HepG2 (cell line): ENCODE data around the gene MEMO1. TPM values are rescaled to one million over a fixed set of nuclear protein-coding genes. Genes with fewer than 3 reads are reported as not detected.

Source experiments
- ELF4 ChIP-seq: sonication (generic); formaldehyde crosslinking; IDR thresholded peaks from 2 replicates; pipeline ENCODE4 v1.5.0; 2020; ENCODE audit warnings: missing genetic modification reagents, mild to moderate bottlenecking, moderate library complexity, borderline replicate concordance
- HNRNPL ChIP-seq: fragments of 200-400 bp; formaldehyde crosslinking; IDR thresholded peaks from 2 replicates; pipeline ENCODE4 v1.6.1; 2017; ENCODE audit warnings: mild to moderate bottlenecking, low read depth, low read length
- KAT2B ChIP-seq: fragments of 150-350 bp; IDR thresholded peaks from 2 replicates; pipeline ENCODE4 v1.6.1; 2014; ENCODE audit warnings: low read depth, low read length, borderline replicate concordance
- PHF5A ChIP-seq: IDR thresholded peaks from one replicate; pipeline ENCODE4 v1.6.1; 2018; ENCODE audit warnings: low read depth, missing genetic modification reagents; ENCODE audit not compliant: unreplicated experiment
- PRMT3 ChIP-seq: sonication (generic); formaldehyde crosslinking; IDR thresholded peaks from 2 replicates; pipeline ENCODE4 v1.8.1; 2022; ENCODE audit warnings: low read depth, mild to moderate bottlenecking, moderate library complexity, missing genetic modification reagents, borderline replicate concordance
- SATB2 ChIP-seq: sonication (generic); formaldehyde crosslinking; IDR thresholded peaks from 2 replicates; pipeline ENCODE4 v1.5.0; 2020; ENCODE audit warnings: missing genetic modification reagents
- SOX13 ChIP-seq, 3 experiments: fragments of 450-650 bp in 1 of 3; sonication (generic) in 1 of 3; formaldehyde crosslinking in 1 of 3; IDR thresholded peaks in 2 of 3; conservative IDR thresholded peaks in 1 of 3; 2 replicates each; pipeline versions ENCODE4 v1.5.0 to v1.6.1; 2016 to 2020; ENCODE audit warnings: antibody characterized with exemption in 1 of 3, mild to moderate bottlenecking in 1 of 3, missing compliant biosample characterization in 1 of 3, missing genetic modification reagents in 1 of 3, moderate library complexity in 1 of 3
- SP1 ChIP-seq, 2 experiments: fragments of 450-650 bp in 1 of 2; sonication (generic) in 1 of 2; formaldehyde crosslinking in 1 of 2; IDR thresholded peaks; 2 replicates each; pipeline versions ENCODE4 v1.4.0 to v1.6.1; 2016 to 2020; ENCODE audit warnings: missing genetic modification reagents in 1 of 2
- SPEN ChIP-seq: sonication (generic); formaldehyde crosslinking; IDR thresholded peaks from 2 replicates; pipeline ENCODE4 v1.5.1; 2020; ENCODE audit warnings: low read depth, mild to moderate bottlenecking, missing genetic modification reagents
- SRSF9 ChIP-seq: fragments of 200-400 bp; formaldehyde crosslinking; IDR thresholded peaks from 2 replicates; pipeline ENCODE4 v1.6.1; 2018; ENCODE audit warnings: borderline replicate concordance, mild to moderate bottlenecking, low read depth, low read length; ENCODE audit not compliant: insufficient read depth, poor library complexity, severe bottlenecking
- ZKSCAN5 ChIP-seq: sonication (generic); formaldehyde crosslinking; IDR thresholded peaks from 2 replicates; pipeline ENCODE4 v1.5.1; 2020; ENCODE audit warnings: mild to moderate bottlenecking, missing genetic modification reagents
- ZMAT3 ChIP-seq: sonication (generic); formaldehyde crosslinking; conservative IDR thresholded peaks from 2 replicates; pipeline ENCODE4 v1.7.0; 2021; ENCODE audit warnings: missing genetic modification reagents
- ZNF317 ChIP-seq: sonication (generic); formaldehyde crosslinking; IDR thresholded peaks from 2 replicates; pipeline ENCODE4 v1.5.0; 2020; ENCODE audit warnings: mild to moderate bottlenecking, missing genetic modification reagents
- ZNF432 ChIP-seq: sonication (generic); formaldehyde crosslinking; IDR thresholded peaks from 2 replicates; pipeline ENCODE4 v1.5.0; 2020; ENCODE audit warnings: missing genetic modification reagents, mild to moderate bottlenecking, borderline replicate concordance
- ZNF777 ChIP-seq: sonication (generic); formaldehyde crosslinking; IDR thresholded peaks from 2 replicates; pipeline ENCODE4 v1.4.0; 2020; ENCODE audit warnings: missing genetic modification reagents
- polyA plus RNA-seq, 8 experiments: library from polyadenylated mRNA; depleted of rRNA in 3 of 8; stranded (reverse) in 7 of 8; unstranded in 1 of 8; fragments of >200 nt; fragmentation: Illumina TruSeq in 4 of 8; extraction: Trizol in 4 of 8; gene quantifications; 2 replicates each; pipeline versions ENCODE4 v1.2.1 to v1.2.3, GENCODE V29; 2011 to 2016; ENCODE audit warnings: low read depth in 4 of 8, missing spikeins in 1 of 8, mixed read lengths in 1 of 8; ENCODE audit not compliant: insufficient read depth in 1 of 8
- total RNA-seq, 5 experiments: library from RNA; depleted of rRNA; stranded (reverse); fragments of >200 nt; fragmentation: Illumina TruSeq; extraction: Trizol; gene quantifications; 2 replicates each; pipeline ENCODE4 v1.2.3, GENCODE V29; 2016; ENCODE audit warnings: low read depth in 1 of 5
- TF ChIP-seq, protein P1 (sequence below): IDR thresholded peaks from 2 replicates; pipeline ENCODE4 v1.6.1; 2012; ENCODE audit warnings: low read length, improper control_type of control experiment
- TF ChIP-seq, protein P2 (sequence below): sonication (generic); formaldehyde crosslinking; IDR thresholded peaks from 2 replicates; pipeline ENCODE4 v1.4.0; 2020; ENCODE audit warnings: missing genetic modification reagents, borderline replicate concordance

MEMO1 gene
- total and polyA plus RNA-seq, 2 of the 13 experiments (the other 11 are each of a cell fraction or from before 2014, with no cell fraction given), result 69.8 to 81.6 TPM

DNA sequence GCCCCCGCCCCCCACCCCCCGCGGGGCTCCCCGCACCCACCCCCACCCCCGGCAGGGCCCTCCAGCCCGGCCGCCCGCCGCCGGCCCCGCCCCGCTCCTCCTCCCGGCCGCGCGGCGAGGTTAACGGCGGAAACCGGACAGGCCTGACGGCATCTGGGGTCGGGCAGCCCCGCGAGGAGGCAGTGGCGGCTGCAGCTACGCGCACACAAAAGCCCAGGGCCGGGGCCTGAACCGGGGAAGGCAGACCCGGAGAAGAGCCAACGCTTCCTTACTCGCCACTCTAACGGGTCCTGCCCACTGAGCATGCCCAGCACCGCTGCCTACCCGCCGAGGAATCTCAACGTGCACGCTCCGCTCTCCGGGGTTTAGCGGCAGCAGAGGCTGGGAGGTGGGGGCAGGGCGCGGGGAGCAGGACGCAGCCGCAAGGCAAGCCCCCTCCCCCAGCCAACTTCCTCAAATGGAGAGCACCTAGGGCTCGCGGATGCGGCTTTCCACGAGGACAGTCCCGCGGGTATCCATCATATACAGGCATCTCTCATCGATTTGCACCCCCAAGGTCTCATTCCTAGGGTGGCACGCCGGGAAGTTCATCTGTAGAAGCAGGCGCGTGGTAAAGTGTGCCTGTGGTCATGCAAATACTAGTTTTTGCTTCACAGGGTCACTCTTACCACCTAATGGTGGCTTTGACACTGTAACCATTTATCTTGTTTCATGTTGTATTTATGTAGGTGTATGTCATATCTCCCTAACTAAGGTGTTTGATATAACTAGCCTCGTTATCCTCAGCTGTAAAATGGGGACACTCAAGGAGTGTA, at the start of gene MEMO1 (continued):
- no peak for TF ChIP-seq SP1 (IDR thresholded peaks at IDR 0.05)
- peak; percentile 79 for TF ChIP-seq SP1 (CRISPR knock-in tag; IDR thresholded peaks at IDR 0.05)
- TF ChIP-seq SPEN (CRISPR knock-in tag), result peak; percentile 89
- TF ChIP-seq ZNF432 (CRISPR knock-in tag), result no peak
- peak; percentile 91 for TF ChIP-seq ZNF317 (CRISPR knock-in tag)
- no peak for TF ChIP-seq SATB2
- no peak; the same call in 1 of the 2 replicates for TF ChIP-seq ZMAT3
- TF ChIP-seq, protein P1, sequence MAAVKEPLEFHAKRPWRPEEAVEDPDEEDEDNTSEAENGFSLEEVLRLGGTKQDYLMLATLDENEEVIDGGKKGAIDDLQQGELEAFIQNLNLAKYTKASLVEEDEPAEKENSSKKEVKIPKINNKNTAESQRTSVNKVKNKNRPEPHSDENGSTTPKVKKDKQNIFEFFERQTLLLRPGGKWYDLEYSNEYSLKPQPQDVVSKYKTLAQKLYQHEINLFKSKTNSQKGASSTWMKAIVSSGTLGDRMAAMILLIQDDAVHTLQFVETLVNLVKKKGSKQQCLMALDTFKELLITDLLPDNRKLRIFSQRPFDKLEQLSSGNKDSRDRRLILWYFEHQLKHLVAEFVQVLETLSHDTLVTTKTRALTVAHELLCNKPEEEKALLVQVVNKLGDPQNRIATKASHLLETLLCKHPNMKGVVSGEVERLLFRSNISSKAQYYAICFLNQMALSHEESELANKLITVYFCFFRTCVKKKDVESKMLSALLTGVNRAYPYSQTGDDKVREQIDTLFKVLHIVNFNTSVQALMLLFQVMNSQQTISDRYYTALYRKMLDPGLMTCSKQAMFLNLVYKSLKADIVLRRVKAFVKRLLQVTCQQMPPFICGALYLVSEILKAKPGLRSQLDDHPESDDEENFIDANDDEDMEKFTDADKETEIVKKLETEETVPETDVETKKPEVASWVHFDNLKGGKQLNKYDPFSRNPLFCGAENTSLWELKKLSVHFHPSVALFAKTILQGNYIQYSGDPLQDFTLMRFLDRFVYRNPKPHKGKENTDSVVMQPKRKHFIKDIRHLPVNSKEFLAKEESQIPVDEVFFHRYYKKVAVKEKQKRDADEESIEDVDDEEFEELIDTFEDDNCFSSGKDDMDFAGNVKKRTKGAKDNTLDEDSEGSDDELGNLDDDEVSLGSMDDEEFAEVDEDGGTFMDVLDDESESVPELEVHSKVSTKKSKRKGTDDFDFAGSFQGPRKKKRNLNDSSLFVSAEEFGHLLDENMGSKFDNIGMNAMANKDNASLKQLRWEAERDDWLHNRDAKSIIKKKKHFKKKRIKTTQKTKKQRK, result no peak
- peak; percentile 97 for TF ChIP-seq HNRNPL
- TF ChIP-seq PHF5A (CRISPR knock-in tag), result peak; percentile 87
- TF ChIP-seq, protein P2, sequence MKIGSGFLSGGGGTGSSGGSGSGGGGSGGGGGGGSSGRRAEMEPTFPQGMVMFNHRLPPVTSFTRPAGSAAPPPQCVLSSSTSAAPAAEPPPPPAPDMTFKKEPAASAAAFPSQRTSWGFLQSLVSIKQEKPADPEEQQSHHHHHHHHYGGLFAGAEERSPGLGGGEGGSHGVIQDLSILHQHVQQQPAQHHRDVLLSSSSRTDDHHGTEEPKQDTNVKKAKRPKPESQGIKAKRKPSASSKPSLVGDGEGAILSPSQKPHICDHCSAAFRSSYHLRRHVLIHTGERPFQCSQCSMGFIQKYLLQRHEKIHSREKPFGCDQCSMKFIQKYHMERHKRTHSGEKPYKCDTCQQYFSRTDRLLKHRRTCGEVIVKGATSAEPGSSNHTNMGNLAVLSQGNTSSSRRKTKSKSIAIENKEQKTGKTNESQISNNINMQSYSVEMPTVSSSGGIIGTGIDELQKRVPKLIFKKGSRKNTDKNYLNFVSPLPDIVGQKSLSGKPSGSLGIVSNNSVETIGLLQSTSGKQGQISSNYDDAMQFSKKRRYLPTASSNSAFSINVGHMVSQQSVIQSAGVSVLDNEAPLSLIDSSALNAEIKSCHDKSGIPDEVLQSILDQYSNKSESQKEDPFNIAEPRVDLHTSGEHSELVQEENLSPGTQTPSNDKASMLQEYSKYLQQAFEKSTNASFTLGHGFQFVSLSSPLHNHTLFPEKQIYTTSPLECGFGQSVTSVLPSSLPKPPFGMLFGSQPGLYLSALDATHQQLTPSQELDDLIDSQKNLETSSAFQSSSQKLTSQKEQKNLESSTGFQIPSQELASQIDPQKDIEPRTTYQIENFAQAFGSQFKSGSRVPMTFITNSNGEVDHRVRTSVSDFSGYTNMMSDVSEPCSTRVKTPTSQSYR (CRISPR knock-in tag), result peak; percentile 100
- peak; percentile 91 for TF ChIP-seq ELF4 (CRISPR knock-in tag)
- no peak for TF ChIP-seq PRMT3 (CRISPR knock-in tag)
- TF ChIP-seq ZKSCAN5 (CRISPR knock-in tag), result no peak
- peak; percentile 59; the same call in 1 of the 2 replicates for TF ChIP-seq SOX13 (IDR thresholded peaks at IDR 0.05)
- peak in 1 of 2 experiments; percentile 77; a peak in 2 of 4 replicates for TF ChIP-seq SOX13 (CRISPR knock-in tag; conservative IDR thresholded peaks at IDR 0.05 in 1 of 2, IDR thresholded peaks at IDR 0.05 in 1 of 2)
- TF ChIP-seq KAT2B, result peak; percentile 0; the same call in 1 of the 2 replicates
- TF ChIP-seq ZNF777 (CRISPR knock-in tag), result peak; percentile 54; the same call in 1 of the 2 replicates
- no peak for TF ChIP-seq SRSF9
